SU-DHL-6 (cell line): ENCODE results near the gene PTGIS.
A peak's percentile ranks its signal among the peaks of the same experiment; 100 is the strongest.

Source experiments
- EZH2phosphoT487 ChIP-seq: fragments of 200-600 bp; sonication (generic), shearing (Covaris generic); conservative IDR thresholded peaks from 2 replicates; pipeline ENCODE4 v1.6.1; 2018; ENCODE audit warnings: mild to moderate bottlenecking, antibody characterized with exemption, low read length, moderate library complexity, mixed read lengths
- TF ChIP-seq, protein P1 (sequence below): fragments of 200-600 bp; sonication (generic); IDR thresholded peaks from one replicate; pipeline ENCODE4 v1.5.1; 2017; ENCODE audit warnings: antibody characterized with exemption, mild to moderate bottlenecking, low read length, moderate library complexity; ENCODE audit not compliant: insufficient read depth, poor library complexity, severe bottlenecking

DNA sequence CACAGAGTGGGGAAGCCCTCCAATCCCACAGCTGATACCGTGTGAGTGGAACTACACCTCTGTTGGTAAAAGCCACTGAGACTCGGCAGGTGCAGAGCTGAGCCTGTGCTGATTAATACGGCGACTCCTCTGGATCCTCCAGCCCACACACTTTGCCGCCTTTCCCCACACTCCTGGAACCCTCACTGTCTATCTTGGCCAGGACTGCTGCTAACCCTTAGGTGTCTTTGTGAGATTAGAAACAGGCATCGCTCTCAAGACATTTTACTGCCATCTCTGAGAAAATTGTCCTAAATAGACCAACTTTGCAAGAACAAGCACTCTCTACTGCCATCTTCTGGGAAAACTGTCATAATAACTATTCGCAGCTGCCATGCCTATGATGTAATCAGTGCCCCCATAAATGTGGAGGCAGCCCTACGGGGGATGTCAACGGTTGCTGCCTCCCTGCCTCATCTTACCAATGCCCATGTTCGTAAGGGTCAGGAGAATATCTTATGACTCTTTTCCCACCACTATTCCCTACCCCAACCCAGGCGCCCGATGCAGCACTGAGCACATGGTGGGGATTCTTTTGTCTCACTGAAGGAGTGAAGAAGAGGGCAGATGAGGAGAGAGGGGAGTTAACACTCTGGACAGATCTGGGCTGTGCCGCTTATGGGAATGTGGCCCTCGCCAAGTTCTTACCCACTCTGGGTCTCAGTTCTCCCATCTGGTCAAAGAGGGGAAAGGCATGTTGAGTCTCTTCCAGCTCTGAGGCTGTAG is 59.3 kb downstream of the PTGIS start:
- TF ChIP-seq, protein P1, sequence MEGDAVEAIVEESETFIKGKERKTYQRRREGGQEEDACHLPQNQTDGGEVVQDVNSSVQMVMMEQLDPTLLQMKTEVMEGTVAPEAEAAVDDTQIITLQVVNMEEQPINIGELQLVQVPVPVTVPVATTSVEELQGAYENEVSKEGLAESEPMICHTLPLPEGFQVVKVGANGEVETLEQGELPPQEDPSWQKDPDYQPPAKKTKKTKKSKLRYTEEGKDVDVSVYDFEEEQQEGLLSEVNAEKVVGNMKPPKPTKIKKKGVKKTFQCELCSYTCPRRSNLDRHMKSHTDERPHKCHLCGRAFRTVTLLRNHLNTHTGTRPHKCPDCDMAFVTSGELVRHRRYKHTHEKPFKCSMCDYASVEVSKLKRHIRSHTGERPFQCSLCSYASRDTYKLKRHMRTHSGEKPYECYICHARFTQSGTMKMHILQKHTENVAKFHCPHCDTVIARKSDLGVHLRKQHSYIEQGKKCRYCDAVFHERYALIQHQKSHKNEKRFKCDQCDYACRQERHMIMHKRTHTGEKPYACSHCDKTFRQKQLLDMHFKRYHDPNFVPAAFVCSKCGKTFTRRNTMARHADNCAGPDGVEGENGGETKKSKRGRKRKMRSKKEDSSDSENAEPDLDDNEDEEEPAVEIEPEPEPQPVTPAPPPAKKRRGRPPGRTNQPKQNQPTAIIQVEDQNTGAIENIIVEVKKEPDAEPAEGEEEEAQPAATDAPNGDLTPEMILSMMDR, result peak; percentile 47
- TF ChIP-seq EZH2phosphoT487, result no peak
